Common myeloid progenitor, CD34-positive (primary cell): ENCODE measurements around the gene HESX1.

ENCODE experiments used
- CTCF ChIA-PET: fragments of 350-600 bp; sonication (Branson Sonifier 250); formaldehyde crosslinking; loops from one replicate; lab custom pipeline; 2021; ENCODE audit warnings: antibody characterized with exemption; lab: Charles Lee
- POLR2A ChIA-PET: fragments of 350-600 bp; sonication (Branson Sonifier 250); formaldehyde crosslinking; loops from one replicate; lab custom pipeline; 2021; ENCODE audit warnings: antibody characterized with exemption; lab: Charles Lee
- DNase-seq, 3 donors: peaks; one replicate each; pipeline versions ENCODE4 v3.0.0 to v3.0.0-alpha.2; 2013
- H3K27ac ChIP-seq, 2 experiments: 1 replicate in 1 of 2; 2 replicates in 1 of 2; pipeline ENCODE4 v1.7.0; 2013; ENCODE audit warnings: inconsistent platforms in 2 of 2, low read length in 2 of 2, mild to moderate bottlenecking in 2 of 2, low read depth in 1 of 2, moderate library complexity in 1 of 2; ENCODE audit not compliant: severe bottlenecking in 2 of 2, insufficient read depth in 1 of 2, poor library complexity in 1 of 2
- H3K27me3 ChIP-seq, 5 experiments: replicated peaks in 2 of 5; 1 replicate in 3 of 5; 2 replicates in 2 of 5; pipeline versions ENCODE4 v1.6.1 to v1.7.0; 2013; ENCODE audit warnings: low read length in 4 of 5, mild to moderate bottlenecking in 2 of 5, moderate library complexity in 2 of 5, inconsistent platforms in 1 of 5; ENCODE audit not compliant: insufficient read depth in 5 of 5, control insufficient read depth in 4 of 5
- H3K36me3 ChIP-seq, 4 experiments: 1 replicate in 2 of 4; 2 replicates in 2 of 4; pipeline versions ENCODE4 v1.6.1 to v1.7.0; 2013; ENCODE audit warnings: low read length in 3 of 4, control low read depth in 1 of 4, mild to moderate bottlenecking in 1 of 4; ENCODE audit not compliant: control insufficient read depth in 4 of 4, insufficient read depth in 4 of 4
- H3K4me1 ChIP-seq, 4 experiments: 1 replicate in 3 of 4; 2 replicates in 1 of 4; pipeline versions ENCODE4 v1.6.1 to v1.7.1; 2013; ENCODE audit warnings: low read length in 3 of 4, mild to moderate bottlenecking in 3 of 4, control low read depth in 1 of 4, inconsistent platforms in 1 of 4, moderate library complexity in 1 of 4; ENCODE audit not compliant: control insufficient read depth in 4 of 4, insufficient read depth in 4 of 4; ENCODE audit errors: control extremely low read depth in 1 of 4
- H3K4me3 ChIP-seq, 7 experiments: 1 replicate in 4 of 7; 2 replicates in 3 of 7; pipeline versions ENCODE4 v1.5.1 to v1.7.0; 2013; ENCODE audit warnings: mild to moderate bottlenecking in 7 of 7, low read length in 6 of 7, moderate library complexity in 6 of 7, inconsistent platforms in 2 of 7, low read depth in 2 of 7, control low read depth in 1 of 7; ENCODE audit not compliant: insufficient read depth in 4 of 7, control insufficient read depth in 1 of 7; ENCODE audit errors: extremely low read depth in 1 of 7
- H3K9me3 ChIP-seq, 5 experiments: 1 replicate in 4 of 5; 2 replicates in 1 of 5; pipeline versions ENCODE4 v1.6.1 to v1.7.1; 2013; ENCODE audit warnings: low read length in 4 of 5, mild to moderate bottlenecking in 2 of 5, inconsistent platforms in 1 of 5, low read depth in 1 of 5, moderate library complexity in 1 of 5; ENCODE audit not compliant: control insufficient read depth in 4 of 5, insufficient read depth in 2 of 5; ENCODE audit errors: control extremely low read depth in 1 of 5
- WGBS: methylation state at CpG from one replicate; pipeline ENCODE4 v1.1.5; 2013; ENCODE audit not compliant: insufficient coverage; 5-methylcytosine and 5-hydroxymethylcytosine counted together

The HESX1 gene

GRCh38 chr3:57163751-57164150, 36.0 kb downstream of the HESX1 start:
- H3K27me3 ChIP-seq, result peaks cover 24 to 95% (median 54%) of the 10 kb centered on the region in 5 experiments
- no peak overlapping the region for H3K27ac ChIP-seq
- 22% methylated on average over 3 of the region's 8 CpGs for WGBS
- POLR2A ChIA-PET, result interaction anchor here (0.6 kb wide), 1 partner anchor 712 kb away, joined by 3 read pairs; no protein-coding TSS in a partner anchor
- CTCF ChIA-PET, result interaction anchor here (0.7 to 1.4 kb wide), 2 partner anchors 22 to 63 kb away, joined by 3 to 4 read pairs; no protein-coding TSS in a partner anchor
- peaks cover 0 to 29% (median 23%) of the 10 kb centered on the region in 4 experiments for H3K4me1 ChIP-seq
- peak overlapping the region in 1 of 7 experiments; percentile 73 for H3K4me3 ChIP-seq
- no peak for DNase-seq
- H3K36me3 ChIP-seq, result no peaks in the 10 kb centered on the region
- no peaks in the 10 kb centered on the region for H3K9me3 ChIP-seq

DNA sequence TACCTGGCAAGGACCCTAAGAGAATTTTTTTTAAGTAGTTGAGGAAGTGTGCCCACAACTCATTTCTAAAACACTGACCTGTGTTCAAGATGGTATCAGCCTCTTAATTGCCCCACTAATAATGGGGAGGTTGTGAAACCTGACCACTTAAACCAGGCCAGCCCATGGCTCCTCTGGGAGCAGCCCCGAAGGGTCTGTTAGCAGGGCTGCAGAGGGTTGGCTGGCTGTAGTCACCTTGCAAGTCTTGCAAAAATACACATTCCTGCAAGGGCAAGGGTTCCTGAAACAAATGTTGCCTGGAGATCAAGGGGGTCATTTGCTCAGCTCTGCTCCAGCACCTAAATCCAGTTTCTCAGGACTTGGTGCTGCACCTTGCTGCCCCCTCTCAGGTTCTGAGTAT, 37.9 kb downstream of the HESX1 start:
- no peak overlapping the region for H3K4me3 ChIP-seq
- peaks cover 0 to 29% (median 23%) of the 10 kb centered on the region in 4 experiments for H3K4me1 ChIP-seq

DNA sequence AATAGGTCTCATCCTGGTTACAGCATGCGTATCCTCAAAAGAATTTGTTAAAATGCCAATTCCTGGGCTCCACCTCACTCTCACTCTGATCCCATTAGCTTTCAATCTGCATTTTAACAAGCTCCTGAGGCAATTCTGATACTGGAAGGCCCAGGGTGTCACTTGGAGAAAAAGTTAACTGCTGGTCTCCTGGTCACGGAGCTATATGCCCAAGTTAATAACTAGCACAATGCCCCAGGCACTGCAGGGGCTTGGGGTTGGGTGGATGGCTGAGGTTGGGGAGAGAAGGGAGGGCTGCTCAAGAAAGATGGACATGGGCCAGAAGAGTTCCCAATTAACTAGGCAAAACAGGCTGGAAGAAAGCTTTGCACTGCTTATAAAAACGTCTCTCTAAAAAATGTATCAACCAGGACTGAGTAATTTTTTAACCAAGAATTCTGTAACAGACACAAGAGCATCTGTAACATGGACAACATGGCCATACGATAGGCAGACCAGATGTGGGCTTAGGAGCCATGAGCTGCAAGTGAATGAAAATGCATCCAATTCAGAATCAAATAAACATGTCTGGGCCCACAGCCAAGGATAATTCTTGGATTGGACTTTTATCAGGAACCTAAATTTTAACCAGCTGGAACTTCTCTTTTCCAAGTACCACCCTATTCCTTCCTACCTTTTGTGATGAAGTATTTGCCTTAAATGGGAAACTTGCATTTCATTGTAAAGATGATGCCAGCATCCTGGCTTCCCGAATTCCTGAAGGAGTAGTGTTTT, 38.8 kb downstream of the HESX1 start:
- ChIA-PET CTCF (interaction anchor here (0.9 to 1.7 kb wide), 5 partner anchors 8 to 90 kb away, joined by 3 to 5 read pairs (median 3); no protein-coding TSS in a partner anchor), POLR2A (interaction anchor here (0.6 kb wide), 3 partner anchors 45 to 358 kb away, joined by 3 to 5 read pairs (median 4); no protein-coding TSS in a partner anchor)
- H3K27ac ChIP-seq, result no peak overlapping the region
- no peak for DNase-seq
- no peaks in the 10 kb centered on the region for H3K36me3 ChIP-seq
- H3K4me1 ChIP-seq, result peaks cover 0 to 29% (median 23%) of the 10 kb centered on the region in 4 experiments
- no peak overlapping the region for H3K4me3 ChIP-seq
- no peaks in the 10 kb centered on the region for H3K9me3 ChIP-seq
- WGBS, result 35% methylated on average over 4 of the region's 5 CpGs
- peaks cover 24 to 96% (median 60%) of the 10 kb centered on the region in 5 experiments for H3K27me3 ChIP-seq

More for the DNA sequence above, 37.9 kb downstream of the HESX1 start:
- CTCF ChIA-PET, result interaction anchor here (1.2 kb wide), 1 partner anchor 9 kb away, joined by 3 read pairs; no protein-coding TSS in a partner anchor
- Histone ChIP-seq H3K36me3 (no peaks in the 10 kb centered on the region), H3K27ac (no peak overlapping the region), H3K9me3 (no peaks in the 10 kb centered on the region), H3K27me3 (peaks cover 24 to 96% (median 57%) of the 10 kb centered on the region in 5 experiments)
- no peak for DNase-seq
- 67% methylated on average over 1 of the region's 1 CpG for WGBS
- POLR2A ChIA-PET, result no interaction called here

GRCh38 chr3:57160076-57160764, 39.6 kb downstream of the HESX1 start:
- DNase-seq, result no peak
- WGBS, result 57% methylated on average over 7 of the region's 8 CpGs
- POLR2A ChIA-PET, result interaction anchor here (0.6 kb wide), 2 partner anchors 198 to 359 kb away, joined by 3 to 4 read pairs; no protein-coding TSS in a partner anchor

GRCh38 chr3:57158813-57159738, 40.7 kb downstream of the HESX1 start:
- no peaks in the 10 kb centered on the region for H3K36me3 ChIP-seq
- peaks cover 0 to 13% (median 9%) of the 10 kb centered on the region in 4 experiments for H3K4me1 ChIP-seq
- 0% methylated on average over 5 of the region's 8 CpGs for WGBS
- H3K4me3 ChIP-seq, result no peak overlapping the region
- H3K27me3 ChIP-seq, result peaks cover 18 to 95% (median 65%) of the 10 kb centered on the region in 5 experiments
- H3K9me3 ChIP-seq, result no peaks in the 10 kb centered on the region
- CTCF ChIA-PET, result interaction anchor here (0.8 to 1.9 kb wide), 9 partner anchors 11 to 171 kb away, joined by 3 to 7 read pairs (median 3); no protein-coding TSS in a partner anchor
- no peak overlapping the region for H3K27ac ChIP-seq
- DNase-seq, result peak; percentile 46 to 77 (median 69)
- POLR2A ChIA-PET, result no interaction called here

More at GRCh38 chr3:57160076-57160764, 39.6 kb downstream of the HESX1 start:
- peaks cover 19 to 97% (median 61%) of the 10 kb centered on the region in 5 experiments for H3K27me3 ChIP-seq
- no peaks in the 10 kb centered on the region for H3K9me3 ChIP-seq
- no peak overlapping the region for H3K4me3 ChIP-seq
- H3K36me3 ChIP-seq, result no peaks in the 10 kb centered on the region
- peaks cover 0 to 24% (median 21%) of the 10 kb centered on the region in 4 experiments for H3K4me1 ChIP-seq
- CTCF ChIA-PET, result interaction anchor here (0.9 to 1.8 kb wide), 7 partner anchors 9 to 90 kb away, joined by 3 to 7 read pairs (median 3); no protein-coding TSS in a partner anchor
- no peak overlapping the region for H3K27ac ChIP-seq

DNA sequence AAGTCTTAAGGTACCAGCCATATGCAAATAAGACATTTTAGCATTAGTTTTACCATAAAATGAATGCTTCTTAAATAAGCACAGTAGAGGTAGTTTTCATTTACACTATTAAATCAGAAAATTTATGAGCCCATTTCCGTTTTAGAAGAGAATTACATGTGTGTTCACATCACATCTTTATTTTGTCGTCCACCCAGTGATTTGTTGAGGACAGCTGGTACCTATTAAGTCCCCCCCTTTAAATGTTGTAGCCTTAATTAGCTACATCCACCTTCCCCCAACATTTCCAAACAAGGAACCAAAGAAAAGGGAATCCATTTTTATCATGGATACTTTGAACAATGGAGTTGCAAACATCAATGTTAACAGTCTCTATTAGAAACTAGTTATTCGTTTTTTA, 41.5 kb downstream of the HESX1 start:
- Histone ChIP-seq H3K4me1 (peaks cover 0 to 10% (median 8%) of the 10 kb centered on the region in 4 experiments), H3K27ac (no peak overlapping the region), H3K9me3 (no peaks in the 10 kb centered on the region), H3K4me3 (no peak overlapping the region), H3K36me3 (no peaks in the 10 kb centered on the region), H3K27me3 (peaks cover 15 to 92% (median 62%) of the 10 kb centered on the region in 5 experiments)
- ChIA-PET POLR2A (no interaction called here), CTCF (interaction anchor here (1.1 to 1.9 kb wide), 5 partner anchors 11 to 170 kb away, joined by 3 to 7 read pairs (median 5); no protein-coding TSS in a partner anchor)
- DNase-seq, result no peak
- 17% methylated on average over 2 of the region's 3 CpGs for WGBS
